BLaER1 treated with 17β-estradiol and CSF1 and Interleukin-3, amounts not matched to agents 10 nM and 100 nM (cell line): Measurements from ENCODE around the gene ZNF837.

ENCODE experiments used
- H3K27ac ChIP-seq, 11 experiments: shearing (Covaris generic); formaldehyde crosslinking; 2 replicates each; pipeline ENCODE4 v1.8.1; 2022
- H3K27me3 ChIP-seq, 11 experiments: shearing (Covaris generic); formaldehyde crosslinking; 2 replicates each; pipeline ENCODE4 v1.8.1; 2022
- H3K36me3 ChIP-seq, 11 experiments: shearing (Covaris generic); formaldehyde crosslinking; 2 replicates each; pipeline ENCODE4 v1.8.1; 2022
- H3K4me1 ChIP-seq, 10 experiments: shearing (Covaris generic); formaldehyde crosslinking; 2 replicates each; pipeline ENCODE4 v1.8.1; 2022
- H3K4me2 ChIP-seq, 11 experiments: shearing (Covaris generic); formaldehyde crosslinking; 2 replicates each; pipeline ENCODE4 v1.8.1; 2022
- H3K4me3 ChIP-seq, 10 experiments: shearing (Covaris generic); formaldehyde crosslinking; 2 replicates each; pipeline ENCODE4 v1.8.1; 2022
- H3K9ac ChIP-seq, 11 experiments: shearing (Covaris generic); formaldehyde crosslinking; 2 replicates each; pipeline ENCODE4 v1.8.1; 2022
- H3K9me3 ChIP-seq, 11 experiments: shearing (Covaris generic); formaldehyde crosslinking; replicated peaks in 1 of 11; 2 replicates each; pipeline ENCODE4 v1.8.1; 2022
- H4K20me1 ChIP-seq, 11 experiments: shearing (Covaris generic); formaldehyde crosslinking; 2 replicates each; pipeline ENCODE4 v1.8.1; 2022
- Cebpa-rat ChIP-seq, 11 experiments: shearing (Covaris generic); IDR thresholded peaks; 2 replicates each; pipeline ENCODE4 v1.8.1; 2022

Gene ZNF837

DNA sequence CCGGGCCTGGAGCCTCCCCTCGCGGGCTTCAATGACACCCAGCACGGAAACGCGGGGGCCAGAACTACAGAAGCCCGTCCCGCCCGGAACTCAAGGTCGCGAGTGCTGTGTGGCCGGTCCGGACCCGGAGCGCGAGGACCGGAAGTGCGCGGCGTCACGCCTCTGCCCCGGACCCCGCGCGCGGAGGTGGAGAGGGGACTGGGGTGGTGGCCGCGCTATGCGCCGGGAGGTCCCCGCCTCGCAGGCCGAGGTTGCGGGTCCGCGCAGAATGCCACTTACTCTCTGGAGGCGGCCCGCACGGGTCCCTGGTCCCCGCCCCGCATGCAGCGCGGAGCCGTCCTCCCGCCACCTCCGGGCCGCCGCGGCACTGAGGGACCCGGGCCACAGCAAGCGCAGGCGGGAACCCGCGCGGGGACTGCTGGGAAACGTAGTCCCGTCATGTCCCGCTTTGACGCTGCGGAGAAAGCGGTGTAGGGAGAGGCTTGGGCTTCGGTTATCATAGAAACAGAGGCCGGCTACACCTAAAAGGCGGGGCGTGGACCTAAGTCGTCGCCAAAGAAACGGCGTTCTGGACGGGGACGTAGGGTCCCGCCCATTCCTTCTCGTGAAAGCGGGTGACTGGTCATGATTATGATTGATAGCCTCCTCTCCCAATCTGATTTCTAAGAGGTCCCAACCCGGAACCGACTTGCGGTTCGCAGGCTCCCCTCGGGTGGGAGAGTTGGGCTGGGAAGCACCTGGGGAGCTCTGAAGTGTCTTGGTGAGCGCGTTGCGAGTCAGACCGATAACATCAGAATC is at the start of gene ZNF837:
TSS of gene ZNF837 (minus strand) at position 369 of the 798 bp plus-strand sequence. CDS start 11,698 bp downstream, outside the sequence.
- no peaks in the 10 kb centered on the region for H3K27me3 ChIP-seq
- peaks cover 48 to 64% (median 59%) of the 10 kb centered on the region in 10 experiments for H3K4me1 ChIP-seq
- peak within 1 kb of the TSS; percentile 70 to 96 (median 93) for H3K27ac ChIP-seq
- no peaks in the 10 kb centered on the region for H4K20me1 ChIP-seq
- no peak for TF ChIP-seq Cebpa-rat (IDR thresholded peaks at IDR 0.05)
- peak within 1 kb of the TSS; percentile 65 to 82 (median 75) for H3K4me3 ChIP-seq
- H3K9me3 ChIP-seq: no peaks in the 10 kb centered on the region
- no peaks in the 10 kb centered on the region for H3K36me3 ChIP-seq
- peak within 1 kb of the TSS; percentile 81 to 96 (median 89) for H3K9ac ChIP-seq
- peak within 1 kb of the TSS; percentile 81 to 100 (median 98) for H3K4me2 ChIP-seq

DNA sequence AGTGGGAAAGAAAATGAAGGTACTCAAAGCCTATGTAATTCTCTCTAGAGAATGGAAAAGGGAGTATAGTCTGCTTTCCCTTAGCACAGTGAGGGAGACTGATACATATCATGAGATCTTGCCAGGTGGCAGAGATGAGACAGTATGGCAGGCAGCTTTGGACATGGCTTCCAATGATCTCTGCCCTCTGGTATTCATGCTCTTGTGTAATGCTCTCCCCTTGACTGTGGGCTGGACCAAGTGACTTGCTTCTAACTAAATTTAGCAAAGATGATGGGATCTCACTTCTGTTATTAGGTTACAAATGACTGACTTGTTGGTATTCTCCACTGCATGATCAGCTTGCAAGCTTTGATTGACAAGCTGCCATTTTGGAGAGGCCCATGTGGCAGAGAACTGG is 48.9 kb upstream of the ZNF837 start:
- Histone ChIP-seq H3K9ac (no peak overlapping the region), H3K9me3 (peaks cover 51 to 88% (median 61%) of the 10 kb centered on the region in 11 experiments), H4K20me1 (no peaks in the 10 kb centered on the region), H3K27me3 (no peaks in the 10 kb centered on the region), H3K4me2 (no peak overlapping the region), H3K4me1 (no peaks in the 10 kb centered on the region), H3K4me3 (no peak overlapping the region), H3K27ac (no peak overlapping the region), H3K36me3 (peaks cover 31 to 66% (median 44%) of the 10 kb centered on the region in 11 experiments)
- no peak for TF ChIP-seq Cebpa-rat (IDR thresholded peaks at IDR 0.05)

DNA sequence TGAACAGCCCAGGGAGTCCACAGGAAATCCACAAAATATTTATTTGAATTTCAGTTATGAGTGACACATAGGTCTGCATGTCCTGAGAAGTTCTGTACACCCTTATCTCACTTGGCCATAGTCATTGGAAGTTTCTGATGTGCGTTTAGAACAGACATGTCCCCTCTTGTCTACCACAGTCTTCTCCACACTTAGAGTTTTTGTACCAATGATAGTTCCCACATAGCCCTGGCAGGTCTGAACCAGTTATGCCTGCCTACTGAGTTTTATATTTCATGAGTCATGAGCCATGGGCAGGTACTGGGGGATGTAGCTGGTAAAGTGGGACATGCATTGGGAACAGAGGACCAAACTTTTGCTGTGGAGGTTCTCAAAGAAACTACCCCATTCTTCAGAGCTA is 47.8 kb upstream of the ZNF837 start:
- TF ChIP-seq Cebpa-rat (IDR thresholded peaks at IDR 0.05): no peak
- no peaks in the 10 kb centered on the region for H4K20me1 ChIP-seq
- no peak overlapping the region for H3K4me3 ChIP-seq
- no peak overlapping the region for H3K27ac ChIP-seq
- H3K4me1 ChIP-seq: no peaks in the 10 kb centered on the region
- H3K9ac ChIP-seq: no peak overlapping the region
- H3K36me3 ChIP-seq: peaks cover 20 to 57% (median 35%) of the 10 kb centered on the region in 11 experiments
- H3K4me2 ChIP-seq: no peak overlapping the region
- no peaks in the 10 kb centered on the region for H3K27me3 ChIP-seq
- H3K9me3 ChIP-seq: peaks cover 40 to 78% (median 50%) of the 10 kb centered on the region in 11 experiments

DNA sequence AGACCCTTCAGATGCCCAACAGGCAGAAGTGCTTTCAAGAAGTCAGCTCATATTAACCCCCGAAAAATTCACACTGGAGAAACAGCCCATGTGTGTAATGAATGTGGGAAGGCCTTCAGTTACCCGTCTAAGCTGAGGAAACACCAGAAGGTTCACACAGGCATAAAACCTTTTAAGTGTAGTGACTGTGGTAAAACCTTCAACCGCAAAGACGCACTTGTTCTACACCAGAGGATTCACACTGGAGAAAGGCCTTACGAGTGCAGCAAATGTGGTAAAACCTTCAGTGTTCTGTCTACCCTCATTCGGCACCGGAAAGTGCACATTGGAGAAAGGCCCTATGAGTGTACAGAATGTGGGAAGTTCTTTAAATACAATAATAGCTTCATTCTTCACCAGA is 36.2 kb upstream of the ZNF837 start:
- Histone ChIP-seq H3K27me3 (no peaks in the 10 kb centered on the region), H3K9me3 (peaks cover 17 to 34% (median 26%) of the 10 kb centered on the region in 11 experiments), H3K27ac (no peak overlapping the region), H3K4me3 (no peak overlapping the region), H3K9ac (no peak overlapping the region), H3K36me3 (peaks cover 54 to 97% (median 77%) of the 10 kb centered on the region in 11 experiments), H4K20me1 (peaks cover 0 to 7% (median 0%) of the 10 kb centered on the region in 11 experiments; a peak in 3 of 22 replicates), H3K4me2 (no peak overlapping the region), H3K4me1 (no peaks in the 10 kb centered on the region)
- TF ChIP-seq Cebpa-rat (IDR thresholded peaks at IDR 0.05): no peak

DNA sequence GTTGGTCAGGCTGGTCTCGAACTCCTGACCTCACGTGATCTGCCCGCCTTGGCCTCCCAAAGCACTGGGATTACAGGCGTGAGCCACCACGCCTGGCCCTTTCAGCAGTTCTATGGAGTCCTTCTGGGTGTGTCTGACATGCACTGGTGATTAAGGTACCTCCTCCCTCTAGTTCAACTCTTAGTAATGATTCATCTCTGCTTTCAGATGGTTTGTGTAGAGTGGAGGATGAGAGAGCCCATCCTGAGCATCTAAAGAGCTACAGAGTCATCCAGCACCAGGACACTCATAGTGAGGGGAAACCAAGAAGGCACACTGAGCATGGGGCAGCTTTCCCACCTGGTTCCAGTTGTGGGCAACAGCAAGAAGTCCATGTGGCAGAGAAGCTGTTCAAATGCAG is 35.8 kb upstream of the ZNF837 start:
- TF ChIP-seq Cebpa-rat (IDR thresholded peaks at IDR 0.05): no peak
- H3K9me3 ChIP-seq: peaks cover 17 to 34% (median 26%) of the 10 kb centered on the region in 11 experiments
- peaks cover 0 to 7% (median 0%) of the 10 kb centered on the region in 11 experiments; a peak in 3 of 22 replicates for H4K20me1 ChIP-seq

DNA sequence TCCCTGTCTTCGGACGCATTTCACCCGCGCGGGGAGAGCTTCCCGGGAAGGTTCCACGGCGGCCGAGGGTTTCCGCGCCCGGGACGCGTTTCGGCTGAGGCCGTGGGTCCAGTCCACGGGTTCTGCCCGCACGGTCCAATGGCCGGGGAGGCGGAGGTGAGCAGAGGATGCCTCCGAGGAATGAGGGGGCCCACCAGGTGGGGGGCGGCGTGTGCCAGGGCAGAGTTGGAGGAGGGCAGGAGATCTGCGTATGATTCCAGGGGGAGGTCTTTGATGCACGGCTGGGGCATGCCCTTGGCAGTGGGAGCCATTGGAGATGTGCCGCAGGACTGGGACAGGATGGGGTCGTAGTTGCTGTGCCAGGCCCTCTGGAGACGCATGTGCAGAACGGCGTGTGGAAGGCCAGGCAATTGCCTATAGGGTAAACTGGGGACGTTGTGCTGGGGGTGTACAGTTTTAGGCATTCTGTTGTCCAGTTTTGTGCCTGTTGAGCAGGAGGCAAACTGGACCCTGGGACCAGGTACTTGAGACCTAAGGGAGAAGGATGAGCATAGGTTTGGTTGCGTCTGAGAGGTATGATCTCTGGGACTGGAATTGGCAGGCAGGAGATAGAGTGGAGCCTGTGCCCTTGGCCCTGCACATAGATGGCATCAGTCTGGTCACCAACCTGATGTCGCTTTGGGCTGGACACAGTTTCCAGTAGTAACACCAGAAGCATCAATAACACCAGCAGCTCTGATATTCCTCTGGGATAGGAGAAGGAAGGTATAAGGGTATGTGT is 28.4 kb upstream of the ZNF837 start:
- no peak for TF ChIP-seq Cebpa-rat (IDR thresholded peaks at IDR 0.05)
- peaks cover 24 to 28% (median 27%) of the 10 kb centered on the region in 10 experiments for H3K4me1 ChIP-seq
- peak overlapping the region; percentile 84 to 98 (median 92) for H3K4me3 ChIP-seq
- peaks cover 0 to 18% (median 0%) of the 10 kb centered on the region in 11 experiments; a peak in 3 of 22 replicates for H4K20me1 ChIP-seq
- H3K36me3 ChIP-seq: peaks cover 0 to 30% (median 0%) of the 10 kb centered on the region in 11 experiments; a peak in 6 of 22 replicates
- H3K9me3 ChIP-seq: no peaks in the 10 kb centered on the region; a peak in 1 of 22 replicates
- peak overlapping the region; percentile 89 to 98 (median 93) for H3K4me2 ChIP-seq
- no peaks in the 10 kb centered on the region for H3K27me3 ChIP-seq
- peak overlapping the region; percentile 77 to 91 (median 85) for H3K9ac ChIP-seq
- H3K27ac ChIP-seq: peak overlapping the region; percentile 36 to 92 (median 84); a peak in 21 of 22 replicates

More for the DNA sequence above, 35.8 kb upstream of the ZNF837 start:
- Histone ChIP-seq H3K27me3 (no peaks in the 10 kb centered on the region), H3K4me2 (no peak overlapping the region), H3K9ac (no peak overlapping the region), H3K4me3 (no peak overlapping the region), H3K36me3 (peaks cover 54 to 97% (median 72%) of the 10 kb centered on the region in 11 experiments), H3K27ac (no peak overlapping the region), H3K4me1 (no peaks in the 10 kb centered on the region)

DNA sequence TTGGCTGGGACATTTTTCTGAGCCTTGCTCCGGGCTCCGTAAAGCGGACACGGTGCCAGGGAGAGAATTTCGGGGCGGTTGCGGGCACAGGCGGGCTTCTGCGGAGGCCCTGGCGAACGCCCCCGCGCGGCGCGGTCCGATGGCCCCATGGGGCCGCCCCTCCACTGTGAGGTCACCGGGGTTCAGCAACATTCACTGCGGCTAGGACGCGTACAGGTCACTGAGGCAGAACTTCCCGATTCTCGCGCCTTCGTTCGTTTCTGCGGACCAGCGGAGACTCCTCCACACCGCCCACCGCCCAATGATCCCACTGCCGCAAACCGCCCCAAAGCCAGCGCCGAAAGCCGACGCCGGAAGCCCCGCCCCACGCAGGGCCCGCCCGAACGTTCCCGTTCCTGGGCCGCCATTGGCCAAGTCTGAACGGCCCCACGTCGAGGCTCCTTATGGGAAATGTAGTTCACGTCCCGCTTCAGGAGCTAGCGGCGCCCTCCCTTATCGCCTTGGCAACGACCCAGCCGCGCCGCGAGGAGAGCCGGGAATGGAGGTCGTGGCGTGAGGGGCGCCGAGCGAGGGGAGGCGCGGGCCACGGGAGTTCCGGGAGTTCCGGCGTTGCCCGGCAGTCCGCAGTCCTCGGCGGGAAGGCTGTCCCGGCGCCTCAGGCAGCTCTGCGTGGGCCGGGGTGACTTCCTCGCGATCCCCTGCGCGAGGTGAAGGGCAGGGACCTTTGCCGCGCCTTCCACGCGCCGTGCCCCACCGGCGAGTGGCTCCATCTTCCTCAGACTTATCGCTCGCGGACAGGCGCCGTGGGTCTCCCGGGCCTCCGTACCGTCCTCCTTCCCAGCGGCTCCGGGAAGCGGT is 27.6 kb upstream of the ZNF837 start, which contains the start of gene ZNF584:
TSS of gene ZNF584 (plus strand) at position 498 of the 858 bp plus-strand sequence. CDS start 499 bp downstream, outside the sequence.
- H3K9ac ChIP-seq: peak within 1 kb of the TSS; percentile 77 to 91 (median 85)
- peaks cover 24 to 28% (median 27%) of the 10 kb centered on the region in 10 experiments for H3K4me1 ChIP-seq

DNA sequence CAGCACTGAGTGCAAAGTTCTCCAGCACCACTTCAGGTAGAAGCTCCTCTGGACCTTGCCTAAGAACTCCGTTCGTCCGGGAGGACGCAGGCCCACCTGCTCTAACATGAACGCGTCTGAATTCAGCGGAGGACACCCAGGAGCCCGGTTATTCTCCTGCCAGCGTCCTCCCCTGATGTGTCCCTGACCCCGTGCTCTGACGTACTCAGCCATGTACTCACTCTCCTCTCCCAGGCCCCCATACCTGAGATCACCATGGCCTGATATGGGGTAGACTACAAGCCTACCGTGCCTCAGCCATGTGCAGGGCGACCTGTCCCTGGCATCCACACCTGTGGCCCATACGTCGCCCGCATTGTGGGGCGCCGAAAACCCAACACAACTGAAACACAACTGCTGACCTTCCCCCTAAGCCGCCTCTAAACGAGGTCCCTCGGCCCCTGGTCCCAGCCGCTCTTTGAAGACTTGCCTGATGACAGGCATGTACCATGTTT is 26.9 kb upstream of the ZNF837 start:
- H3K4me2 ChIP-seq: peak overlapping the region; percentile 85 to 100 (median 97)

More for the DNA sequence above, 27.6 kb upstream of the ZNF837 start, which contains the start of gene ZNF584:
- peak within 1 kb of the TSS; percentile 84 to 98 (median 92) for H3K4me3 ChIP-seq
- no peaks in the 10 kb centered on the region for H3K27me3 ChIP-seq
- H3K9me3 ChIP-seq: no peaks in the 10 kb centered on the region; a peak in 1 of 22 replicates
- peak within 1 kb of the TSS; percentile 91 to 100 (median 97) for H3K4me2 ChIP-seq
- H3K27ac ChIP-seq: peak within 1 kb of the TSS; percentile 75 to 92 (median 84)
- TF ChIP-seq Cebpa-rat (IDR thresholded peaks at IDR 0.05): no peak
- peaks cover 0 to 17% (median 0%) of the 10 kb centered on the region in 11 experiments; a peak in 3 of 22 replicates for H4K20me1 ChIP-seq
- peaks cover 0 to 23% (median 0%) of the 10 kb centered on the region in 11 experiments; a peak in 6 of 22 replicates for H3K36me3 ChIP-seq

More for the DNA sequence above, 26.9 kb upstream of the ZNF837 start:
- Histone ChIP-seq H3K36me3 (peaks cover 0 to 18% (median 0%) of the 10 kb centered on the region in 11 experiments; a peak in 4 of 22 replicates), H3K9ac (peak overlapping the region; percentile 77 to 91 (median 85)), H3K27ac (peak overlapping the region; percentile 75 to 92 (median 84)), H3K4me1 (peaks cover 24 to 28% (median 27%) of the 10 kb centered on the region in 10 experiments), H4K20me1 (peaks cover 0 to 12% (median 0%) of the 10 kb centered on the region in 11 experiments; a peak in 3 of 22 replicates), H3K4me3 (peak overlapping the region; percentile 84 to 98 (median 92)), H3K9me3 (no peaks in the 10 kb centered on the region; a peak in 1 of 22 replicates), H3K27me3 (no peaks in the 10 kb centered on the region)
- no peak for TF ChIP-seq Cebpa-rat (IDR thresholded peaks at IDR 0.05)
